A549 (cell line): ENCODE data around the gene HOOK2.

Experiments used
- MAFK ChIP-seq: fragments of 450-650 bp; IDR thresholded peaks from 2 replicates; pipeline ENCODE4 v1.6.1; 2014; ENCODE audit not compliant: partially characterized antibody
- MYC ChIP-seq: IDR thresholded peaks from 2 replicates; pipeline ENCODE4 v1.6.1; 2012; ENCODE audit warnings: mild to moderate bottlenecking, inconsistent platforms, low read length, improper control_type of control experiment, borderline replicate concordance
- POLR2A ChIP-seq: IDR thresholded peaks from 2 replicates; pipeline ENCODE4 v1.6.1; 2012; ENCODE audit warnings: mild to moderate bottlenecking, low read length
- TF ChIP-seq, protein P1 (sequence below): fragments of 200-600 bp; sonication (generic); IDR thresholded peaks from 2 replicates; pipeline ENCODE4 v1.6.1; 2016; ENCODE audit warnings: antibody characterized with exemption, mild to moderate bottlenecking, moderate library complexity

GRCh38 chr19:12786952-12787351, 11.6 kb upstream of the HOOK2 start:
- TF ChIP-seq MAFK (no peak), POLR2A (no peak), MYC (no peak)
- TF ChIP-seq, protein P1, sequence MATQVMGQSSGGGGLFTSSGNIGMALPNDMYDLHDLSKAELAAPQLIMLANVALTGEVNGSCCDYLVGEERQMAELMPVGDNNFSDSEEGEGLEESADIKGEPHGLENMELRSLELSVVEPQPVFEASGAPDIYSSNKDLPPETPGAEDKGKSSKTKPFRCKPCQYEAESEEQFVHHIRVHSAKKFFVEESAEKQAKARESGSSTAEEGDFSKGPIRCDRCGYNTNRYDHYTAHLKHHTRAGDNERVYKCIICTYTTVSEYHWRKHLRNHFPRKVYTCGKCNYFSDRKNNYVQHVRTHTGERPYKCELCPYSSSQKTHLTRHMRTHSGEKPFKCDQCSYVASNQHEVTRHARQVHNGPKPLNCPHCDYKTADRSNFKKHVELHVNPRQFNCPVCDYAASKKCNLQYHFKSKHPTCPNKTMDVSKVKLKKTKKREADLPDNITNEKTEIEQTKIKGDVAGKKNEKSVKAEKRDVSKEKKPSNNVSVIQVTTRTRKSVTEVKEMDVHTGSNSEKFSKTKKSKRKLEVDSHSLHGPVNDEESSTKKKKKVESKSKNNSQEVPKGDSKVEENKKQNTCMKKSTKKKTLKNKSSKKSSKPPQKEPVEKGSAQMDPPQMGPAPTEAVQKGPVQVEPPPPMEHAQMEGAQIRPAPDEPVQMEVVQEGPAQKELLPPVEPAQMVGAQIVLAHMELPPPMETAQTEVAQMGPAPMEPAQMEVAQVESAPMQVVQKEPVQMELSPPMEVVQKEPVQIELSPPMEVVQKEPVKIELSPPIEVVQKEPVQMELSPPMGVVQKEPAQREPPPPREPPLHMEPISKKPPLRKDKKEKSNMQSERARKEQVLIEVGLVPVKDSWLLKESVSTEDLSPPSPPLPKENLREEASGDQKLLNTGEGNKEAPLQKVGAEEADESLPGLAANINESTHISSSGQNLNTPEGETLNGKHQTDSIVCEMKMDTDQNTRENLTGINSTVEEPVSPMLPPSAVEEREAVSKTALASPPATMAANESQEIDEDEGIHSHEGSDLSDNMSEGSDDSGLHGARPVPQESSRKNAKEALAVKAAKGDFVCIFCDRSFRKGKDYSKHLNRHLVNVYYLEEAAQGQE: no peak
